Measurements from ENCODE around the gene B3GNT2. TPM values are rescaled to one million over a fixed set of nuclear protein-coding genes. Genes with fewer than 3 reads are reported as not detected.
A peak's percentile ranks its signal among the peaks of the same experiment; 100 is the strongest.

B3GNT2 gene
- total RNA-seq, 1 experiment from 2014 or later, result 12.3 TPM

GRCh38 chr2:62221141-62221540, 25.2 kb downstream of the B3GNT2 start:
- H3K4me3 Mint-ChIP-seq (ENCODE audit: unreplicated experiment), result no peak overlapping the region
- intact Hi-C loops (cut with micrococcal nuclease), result no loop called here
- POLR2A ChIA-PET, result no interaction called here
- no TSS peak for BruUV-seq (replicated peaks)
- no peak for TF ChIP-seq CTCF (IDR thresholded peaks at IDR 0.05; ENCODE audit: unreplicated experiment)
- H3K27ac Mint-ChIP-seq (ENCODE audit: low read depth, unreplicated experiment), result no peak overlapping the region
- DNase-seq (ENCODE audit: unreplicated experiment), result peak; percentile 49
- CTCF ChIA-PET, result no interaction called here
- peaks cover 8% of the 10 kb centered on the region for H3K9me3 Mint-ChIP-seq (ENCODE audit: unreplicated experiment)
- peaks cover 32% of the 10 kb centered on the region for H3K4me1 Mint-ChIP-seq (ENCODE audit: insufficient read depth, unreplicated experiment)
- no peaks in the 10 kb centered on the region for H3K27me3 Mint-ChIP-seq (ENCODE audit: insufficient read depth, unreplicated experiment)
- H3K36me3 Mint-ChIP-seq (ENCODE audit: insufficient read depth, unreplicated experiment), result peaks cover 9% of the 10 kb centered on the region

- H3K36me3 Mint-ChIP-seq (ENCODE audit: insufficient read depth, unreplicated experiment), result peaks cover 9% of the 10 kb centered on the region
- H3K9me3 Mint-ChIP-seq (ENCODE audit: unreplicated experiment), result peaks cover 8% of the 10 kb centered on the region
- H3K4me3 Mint-ChIP-seq (ENCODE audit: unreplicated experiment), result no peak overlapping the region
- H3K27ac Mint-ChIP-seq (ENCODE audit: low read depth, unreplicated experiment), result no peak overlapping the region
- TF ChIP-seq CTCF (IDR thresholded peaks at IDR 0.05; ENCODE audit: unreplicated experiment), result no peak
- peaks cover 23% of the 10 kb centered on the region for H3K4me1 Mint-ChIP-seq (ENCODE audit: insufficient read depth, unreplicated experiment)
- DNase-seq (ENCODE audit: unreplicated experiment), result no peak
- no peaks in the 10 kb centered on the region for H3K27me3 Mint-ChIP-seq (ENCODE audit: insufficient read depth, unreplicated experiment)
- intact Hi-C loops (cut with micrococcal nuclease), result no loop called here
- ChIA-PET CTCF (no interaction called here), POLR2A (no interaction called here)
- no TSS peak for BruUV-seq (replicated peaks)
Observed at GRCh38 chr2:62222171-62222570, 26.3 kb downstream of the B3GNT2 start.

GRCh38 chr2:62222674-62223073, 26.8 kb downstream of the B3GNT2 start:
- no peaks in the 10 kb centered on the region for H3K27me3 Mint-ChIP-seq (ENCODE audit: insufficient read depth, unreplicated experiment)
- intact Hi-C loops (cut with micrococcal nuclease), result no loop called here
- peaks cover 8% of the 10 kb centered on the region for H3K9me3 Mint-ChIP-seq (ENCODE audit: unreplicated experiment)
- CTCF ChIA-PET, result no interaction called here
- H3K27ac Mint-ChIP-seq (ENCODE audit: low read depth, unreplicated experiment), result no peak overlapping the region
- peaks cover 18% of the 10 kb centered on the region for H3K4me1 Mint-ChIP-seq (ENCODE audit: insufficient read depth, unreplicated experiment)
- H3K4me3 Mint-ChIP-seq (ENCODE audit: unreplicated experiment), result no peak overlapping the region
- H3K36me3 Mint-ChIP-seq (ENCODE audit: insufficient read depth, unreplicated experiment), result peaks cover 9% of the 10 kb centered on the region
- DNase-seq (ENCODE audit: unreplicated experiment), result no peak
- no TSS peak for BruUV-seq (replicated peaks)
- POLR2A ChIA-PET, result no interaction called here
- no peak for TF ChIP-seq CTCF (IDR thresholded peaks at IDR 0.05; ENCODE audit: unreplicated experiment)

GRCh38 chr2:62224976-62225375, 29.1 kb downstream of the B3GNT2 start:
- TF ChIP-seq CTCF (IDR thresholded peaks at IDR 0.05; ENCODE audit: unreplicated experiment), result no peak
- H3K9me3 Mint-ChIP-seq (ENCODE audit: unreplicated experiment), result peaks cover 8% of the 10 kb centered on the region
- no peak for DNase-seq (ENCODE audit: unreplicated experiment)
- H3K36me3 Mint-ChIP-seq (ENCODE audit: insufficient read depth, unreplicated experiment), result peaks cover 9% of the 10 kb centered on the region
- no peak overlapping the region for H3K27ac Mint-ChIP-seq (ENCODE audit: low read depth, unreplicated experiment)
- peaks cover 9% of the 10 kb centered on the region for H3K4me1 Mint-ChIP-seq (ENCODE audit: insufficient read depth, unreplicated experiment)
- no peak overlapping the region for H3K4me3 Mint-ChIP-seq (ENCODE audit: unreplicated experiment)
- no TSS peak for BruUV-seq (replicated peaks)
- ChIA-PET POLR2A (no interaction called here), CTCF (interaction anchor here (0.6 kb wide), 1 partner anchor 145 kb away, joined by 4 read pairs; no protein-coding TSS in a partner anchor)
- H3K27me3 Mint-ChIP-seq (ENCODE audit: insufficient read depth, unreplicated experiment), result no peaks in the 10 kb centered on the region
- intact Hi-C loops (cut with micrococcal nuclease), result no loop called here

Measured in MCF 10A (cell line).